DOHH2 (cell line): ENCODE results near the gene MICAL1.

Experiments used
- H3F3A ChIP-seq: fragments of 200-600 bp; sonication (generic), shearing (Covaris generic); 2 replicates; pipeline ENCODE4 v1.6.0; 2016; ENCODE audit warnings: antibody characterized with exemption, mild to moderate bottlenecking; ENCODE audit not compliant: control insufficient read depth, insufficient read depth
- H3K27ac ChIP-seq: fragments of 200-600 bp; sonication (generic); 2 replicates; pipeline ENCODE4 v1.5.1; 2014; ENCODE audit warnings: low read depth, mild to moderate bottlenecking, low read length, moderate library complexity
- H3K27me3 ChIP-seq: fragments of 200-600 bp; sonication (generic); 2 replicates; pipeline ENCODE4 v1.6.1; 2014; ENCODE audit warnings: mild to moderate bottlenecking, low read length, mixed read lengths; ENCODE audit not compliant: control insufficient read depth
- H3K36me3 ChIP-seq: fragments of 200-600 bp; sonication (generic); 2 replicates; pipeline ENCODE4 v1.6.1; 2014; ENCODE audit warnings: mild to moderate bottlenecking, low read length, moderate library complexity, mixed read lengths; ENCODE audit not compliant: control insufficient read depth
- H3K4me1 ChIP-seq: fragments of 200-600 bp; sonication (generic); 2 replicates; pipeline ENCODE4 v1.6.1; 2014; ENCODE audit warnings: mild to moderate bottlenecking, low read length, mixed read lengths; ENCODE audit not compliant: control insufficient read depth
- H3K4me2 ChIP-seq: fragments of 200-600 bp; sonication (generic); 2 replicates; pipeline ENCODE4 v1.6.0; 2014; ENCODE audit warnings: mild to moderate bottlenecking, low read length, moderate library complexity
- H3K4me3 ChIP-seq: fragments of 200-600 bp; sonication (generic); 2 replicates; pipeline ENCODE4 v1.5.1; 2014; ENCODE audit warnings: mild to moderate bottlenecking, low read length, mixed read lengths
- H3K79me2 ChIP-seq: fragments of 200-600 bp; sonication (generic); 2 replicates; pipeline ENCODE4 v1.6.1; 2014; ENCODE audit warnings: mild to moderate bottlenecking, low read length, mixed read lengths; ENCODE audit not compliant: control insufficient read depth
- H3K9me2 ChIP-seq: fragments of 200-600 bp; sonication (generic); replicated peaks from 2 replicates; pipeline ENCODE4 v1.6.1; 2014; ENCODE audit warnings: mild to moderate bottlenecking, low read length, mixed read lengths; ENCODE audit not compliant: control insufficient read depth
- H3K9me3 ChIP-seq: fragments of 200-600 bp; sonication (generic); 2 replicates; pipeline ENCODE4 v1.6.1; 2014; ENCODE audit warnings: antibody characterized with exemption, low read length, mixed read lengths; ENCODE audit not compliant: control insufficient read depth, insufficient read depth
- H4K20me1 ChIP-seq: fragments of 200-600 bp; sonication (generic); 2 replicates; pipeline ENCODE4 v1.6.0; 2014; ENCODE audit warnings: low read depth, mild to moderate bottlenecking, antibody characterized with exemption, low read length, moderate library complexity; ENCODE audit not compliant: control insufficient read depth, insufficient read depth
- EZH2phosphoT487 ChIP-seq: fragments of 200-600 bp; sonication (generic); IDR thresholded peaks from 2 replicates; pipeline ENCODE4 v1.6.1; 2017; ENCODE audit warnings: borderline replicate concordance, mild to moderate bottlenecking, antibody characterized with exemption, low read length, moderate library complexity, mixed read lengths
- TF ChIP-seq, protein P1 (sequence below): fragments of 200-600 bp; sonication (generic); IDR thresholded peaks from one replicate; pipeline ENCODE4 v1.5.1; 2014; ENCODE audit warnings: antibody characterized with exemption, mild to moderate bottlenecking, low read depth, low read length; ENCODE audit not compliant: poor library complexity, severe bottlenecking

The MICAL1 gene

GRCh38 chr6:109428889-109429477 is 26.6 kb downstream of the MICAL1 start:
- H3K4me1 ChIP-seq = no peaks in the 10 kb centered on the region; the same call in 1 of the 2 replicates
- no peaks in the 10 kb centered on the region for H3K9me2 ChIP-seq
- no peak overlapping the region for H3K4me3 ChIP-seq
- no peak overlapping the region for H3K27ac ChIP-seq
- H3K79me2 ChIP-seq = no peaks in the 10 kb centered on the region
- TF ChIP-seq EZH2phosphoT487 = no peak
- TF ChIP-seq, protein P1, sequence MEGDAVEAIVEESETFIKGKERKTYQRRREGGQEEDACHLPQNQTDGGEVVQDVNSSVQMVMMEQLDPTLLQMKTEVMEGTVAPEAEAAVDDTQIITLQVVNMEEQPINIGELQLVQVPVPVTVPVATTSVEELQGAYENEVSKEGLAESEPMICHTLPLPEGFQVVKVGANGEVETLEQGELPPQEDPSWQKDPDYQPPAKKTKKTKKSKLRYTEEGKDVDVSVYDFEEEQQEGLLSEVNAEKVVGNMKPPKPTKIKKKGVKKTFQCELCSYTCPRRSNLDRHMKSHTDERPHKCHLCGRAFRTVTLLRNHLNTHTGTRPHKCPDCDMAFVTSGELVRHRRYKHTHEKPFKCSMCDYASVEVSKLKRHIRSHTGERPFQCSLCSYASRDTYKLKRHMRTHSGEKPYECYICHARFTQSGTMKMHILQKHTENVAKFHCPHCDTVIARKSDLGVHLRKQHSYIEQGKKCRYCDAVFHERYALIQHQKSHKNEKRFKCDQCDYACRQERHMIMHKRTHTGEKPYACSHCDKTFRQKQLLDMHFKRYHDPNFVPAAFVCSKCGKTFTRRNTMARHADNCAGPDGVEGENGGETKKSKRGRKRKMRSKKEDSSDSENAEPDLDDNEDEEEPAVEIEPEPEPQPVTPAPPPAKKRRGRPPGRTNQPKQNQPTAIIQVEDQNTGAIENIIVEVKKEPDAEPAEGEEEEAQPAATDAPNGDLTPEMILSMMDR = no peak
- H3F3A ChIP-seq = no peaks in the 10 kb centered on the region
- H3K9me3 ChIP-seq = no peaks in the 10 kb centered on the region
- H3K27me3 ChIP-seq = peaks cover 15% of the 10 kb centered on the region; the same call in 1 of the 2 replicates
- no peak overlapping the region for H3K4me2 ChIP-seq
- no peaks in the 10 kb centered on the region for H3K36me3 ChIP-seq
- H4K20me1 ChIP-seq = no peaks in the 10 kb centered on the region

DNA sequence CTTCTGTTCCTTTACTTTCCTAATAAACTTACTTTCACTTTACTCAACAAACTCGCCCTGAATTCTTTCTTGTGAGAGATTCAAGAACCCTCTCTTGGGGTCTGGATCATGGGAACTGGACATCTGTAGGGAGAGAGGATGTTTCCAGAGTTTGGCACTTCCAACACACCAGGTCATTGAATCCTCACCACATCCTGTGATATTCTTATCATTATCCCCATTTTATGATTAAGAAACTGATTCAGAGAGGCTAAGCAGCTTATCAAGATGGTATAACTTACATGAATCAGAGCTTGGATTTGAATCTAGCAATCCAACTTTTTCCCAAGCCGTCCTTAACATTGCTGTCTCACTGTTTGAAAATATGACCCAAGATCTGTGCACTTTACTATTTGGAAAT is 30.6 kb downstream of the MICAL1 start:
- H3K9me2 ChIP-seq = no peaks in the 10 kb centered on the region
- no peaks in the 10 kb centered on the region for H3K79me2 ChIP-seq
- no peaks in the 10 kb centered on the region; the same call in 1 of the 2 replicates for H3K4me1 ChIP-seq
- peaks cover 7% of the 10 kb centered on the region; the same call in 1 of the 2 replicates for H3K27me3 ChIP-seq
- no peak overlapping the region for H3K4me2 ChIP-seq
- no peak overlapping the region for H3K27ac ChIP-seq
- H3K9me3 ChIP-seq = no peaks in the 10 kb centered on the region
- TF ChIP-seq, protein P1 = no peak
- TF ChIP-seq EZH2phosphoT487 = no peak
- no peaks in the 10 kb centered on the region for H3F3A ChIP-seq
- H3K4me3 ChIP-seq = no peak overlapping the region
- no peaks in the 10 kb centered on the region for H4K20me1 ChIP-seq
- H3K36me3 ChIP-seq = no peaks in the 10 kb centered on the region

DNA sequence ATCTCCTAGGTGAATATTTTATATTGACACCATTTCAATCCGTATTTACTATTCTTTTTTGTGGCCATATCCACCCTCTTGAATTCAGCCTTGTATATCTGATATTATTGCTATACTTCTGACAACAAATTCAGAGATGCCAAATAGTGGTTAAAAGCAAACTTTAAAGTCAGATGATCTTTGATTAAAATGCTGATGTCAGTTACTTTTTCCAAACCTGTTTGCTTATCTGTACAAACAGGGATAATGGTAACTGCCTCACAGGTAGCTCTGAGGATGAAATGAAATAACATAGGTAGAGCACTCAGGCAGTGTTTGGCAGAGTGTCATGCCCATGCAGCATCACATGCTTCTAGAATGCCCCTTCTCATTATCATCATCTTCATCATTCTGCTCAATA is 34.4 kb downstream of the MICAL1 start:
- no peaks in the 10 kb centered on the region; the same call in 1 of the 2 replicates for H3K4me1 ChIP-seq
- TF ChIP-seq, protein P1 = no peak
- TF ChIP-seq EZH2phosphoT487 = no peak
- H3K79me2 ChIP-seq = no peaks in the 10 kb centered on the region
- H3K9me3 ChIP-seq = no peaks in the 10 kb centered on the region
- no peaks in the 10 kb centered on the region for H3K9me2 ChIP-seq
- no peak overlapping the region for H3K4me2 ChIP-seq
- H3K4me3 ChIP-seq = no peak overlapping the region
- no peaks in the 10 kb centered on the region for H3K36me3 ChIP-seq
- H3F3A ChIP-seq = no peaks in the 10 kb centered on the region
- no peaks in the 10 kb centered on the region for H4K20me1 ChIP-seq
- 0 out of 2 replicates have a peak, but pooled peaks cover 2% of the 10 kb centered on the region for H3K27me3 ChIP-seq
- H3K27ac ChIP-seq = no peak overlapping the region
